CD14-positive monocyte (primary cell): Measurements from ENCODE around the gene LRFN3. TPM values are rescaled to one million over a fixed set of nuclear protein-coding genes. Genes with fewer than 3 reads are reported as not detected.

Source experiments
- DNase-seq, 3 donors: peaks; one replicate each; pipeline ENCODE4 v3.0.0-alpha.2; 2011 to 2022
- H2AFZ ChIP-seq: 2 replicates; pipeline ENCODE4 v1.6.0; 2012; ENCODE audit warnings: mild to moderate bottlenecking, low read depth, low read length, inconsistent platforms; ENCODE audit not compliant: insufficient read depth, poor library complexity, severe bottlenecking
- H3K27ac ChIP-seq, 2 donors: 1 replicate in 1 of 2; 2 replicates in 1 of 2; pipeline ENCODE4 v1.5.1; 2012 to 2013; ENCODE audit warnings: low read length in 2 of 2, control low read depth in 1 of 2, inconsistent platforms in 1 of 2, low read depth in 1 of 2, mild to moderate bottlenecking in 1 of 2
- H3K27me3 ChIP-seq, 2 donors: one replicate each; pipeline versions ENCODE4 v1.6.0 to v1.6.1; 2011 to 2013; ENCODE audit warnings: low read length in 2 of 2; ENCODE audit not compliant: control insufficient read depth in 2 of 2, insufficient read depth in 2 of 2
- H3K36me3 ChIP-seq, 2 donors: replicated peaks in 1 of 2; 1 replicate in 1 of 2; 2 replicates in 1 of 2; pipeline versions ENCODE4 v1.5.1 to v1.6.1; 2012 to 2013; ENCODE audit warnings: low read length in 2 of 2, control low read depth in 1 of 2, inconsistent platforms in 1 of 2, mild to moderate bottlenecking in 1 of 2; ENCODE audit not compliant: insufficient read depth in 2 of 2, control insufficient read depth in 1 of 2
- H3K4me1 ChIP-seq, 2 donors: 1 replicate in 1 of 2; 2 replicates in 1 of 2; pipeline versions ENCODE4 v1.5.1 to v1.6.1; 2012 to 2013; ENCODE audit warnings: low read length in 2 of 2, control low read depth in 1 of 2, inconsistent platforms in 1 of 2, mild to moderate bottlenecking in 1 of 2, moderate library complexity in 1 of 2; ENCODE audit not compliant: insufficient read depth in 2 of 2, control insufficient read depth in 1 of 2
- H3K4me2 ChIP-seq: replicated peaks from 2 replicates; pipeline ENCODE3; 2012; ENCODE audit warnings: low read length, moderate library complexity, mild to moderate bottlenecking; ENCODE audit not compliant: poor library complexity, severe bottlenecking; ENCODE audit errors: extremely low read depth
- H3K4me3 ChIP-seq, 3 experiments: fragments of 200-600 bp in 1 of 3; sonication (generic) in 1 of 3; replicated peaks in 1 of 3; 1 replicate in 2 of 3; 2 replicates in 1 of 3; pipeline ENCODE4 v1.5.1; 2011 to 2013; ENCODE audit warnings: low read length in 3 of 3, mild to moderate bottlenecking in 3 of 3, control low read depth in 2 of 3, low read depth in 2 of 3, inconsistent platforms in 1 of 3, moderate library complexity in 1 of 3
- H3K79me2 ChIP-seq: 2 replicates; pipeline ENCODE4 v1.6.0; 2012; ENCODE audit warnings: mild to moderate bottlenecking, control low read depth, inconsistent platforms, low read length, moderate library complexity; ENCODE audit not compliant: insufficient read depth
- H3K9ac ChIP-seq: 2 replicates; pipeline ENCODE4 v1.6.0; 2017; ENCODE audit warnings: low read length, mild to moderate bottlenecking; ENCODE audit not compliant: insufficient read depth, poor library complexity, severe bottlenecking
- H3K9me3 ChIP-seq, 2 donors: replicated peaks in 1 of 2; 1 replicate in 1 of 2; 2 replicates in 1 of 2; pipeline versions ENCODE4 v1.5.1 to v1.6.1; 2012 to 2013; ENCODE audit warnings: low read length in 2 of 2, control low read depth in 1 of 2; ENCODE audit not compliant: control insufficient read depth in 1 of 2, insufficient read depth in 1 of 2
- H4K20me1 ChIP-seq: 2 replicates; pipeline ENCODE4 v1.6.0; 2012; ENCODE audit warnings: mild to moderate bottlenecking, low read length, control low read depth, moderate library complexity; ENCODE audit not compliant: insufficient read depth
- H3K27ac Mint-ChIP-seq, 7 donors: one replicate each; pipeline ENCODE4 v1.8.0; 2020; ENCODE audit warnings: mild to moderate bottlenecking in 7 of 7, mixed read lengths in 7 of 7, moderate library complexity in 6 of 7, inconsistent platforms in 2 of 7
- H3K27me3 Mint-ChIP-seq, 3 donors: one replicate each; pipeline ENCODE4 v1.8.0; 2021 to 2022; ENCODE audit warnings: low read depth in 3 of 3, mild to moderate bottlenecking in 3 of 3, mixed read lengths in 3 of 3, moderate library complexity in 3 of 3, inconsistent platforms in 1 of 3
- H3K36me3 Mint-ChIP-seq, 2 donors: one replicate each; pipeline ENCODE4 v1.8.0; 2020; ENCODE audit warnings: mixed read lengths in 2 of 2, inconsistent platforms in 1 of 2, mild to moderate bottlenecking in 1 of 2
- H3K4me1 Mint-ChIP-seq: one replicate; pipeline ENCODE4 v1.8.0; 2020; ENCODE audit warnings: mild to moderate bottlenecking, mixed read lengths
- H3K4me3 Mint-ChIP-seq, 2 donors: one replicate each; pipeline ENCODE4 v1.8.0; 2020; ENCODE audit warnings: mild to moderate bottlenecking in 2 of 2, mixed read lengths in 2 of 2, moderate library complexity in 1 of 2
- H3K9me3 Mint-ChIP-seq, 7 donors: one replicate each; pipeline ENCODE4 v1.8.0; 2020 to 2022; ENCODE audit warnings: mixed read lengths in 7 of 7, mild to moderate bottlenecking in 6 of 7, moderate library complexity in 6 of 7, inconsistent platforms in 2 of 7
- WGBS: methylation state at CpG from one replicate; pipeline ENCODE4 v1.1.5; 2013; ENCODE audit warnings: missing lambda C conversion rate; ENCODE audit not compliant: insufficient coverage; 5-methylcytosine and 5-hydroxymethylcytosine counted together
- intact Hi-C, 2 donors: fragments of 100-400 bp; cut with micrococcal nuclease; formaldehyde crosslinking; loops; one replicate each; pipeline versions ENCODE4 v1.15.0 to v1.15.1; 2023
- polyA plus RNA-seq, 3 donors: library from polyadenylated mRNA; depleted of rRNA in 1 of 3; unstranded in 2 of 3; stranded (reverse) in 1 of 3; fragments of 300-500 nt in 2 of 3; fragments of >200 nt in 1 of 3; fragmentation: Illumina TruSeq in 2 of 3; gene quantifications; 1 replicate in 2 of 3; 2 replicates in 1 of 3; pipeline ENCODE4 v1.2.3, GENCODE V29; 2012 to 2021
- TF ChIP-seq, protein P1 (sequence below): fragments of 200-600 bp; IDR thresholded peaks from one replicate; pipeline ENCODE4 v1.8.0; 2022; ENCODE audit warnings: antibody characterized with exemption, mild to moderate bottlenecking

Gene LRFN3
- polyA plus RNA-seq, 3 donors: 0.04 TPM; not detected in 2

DNA sequence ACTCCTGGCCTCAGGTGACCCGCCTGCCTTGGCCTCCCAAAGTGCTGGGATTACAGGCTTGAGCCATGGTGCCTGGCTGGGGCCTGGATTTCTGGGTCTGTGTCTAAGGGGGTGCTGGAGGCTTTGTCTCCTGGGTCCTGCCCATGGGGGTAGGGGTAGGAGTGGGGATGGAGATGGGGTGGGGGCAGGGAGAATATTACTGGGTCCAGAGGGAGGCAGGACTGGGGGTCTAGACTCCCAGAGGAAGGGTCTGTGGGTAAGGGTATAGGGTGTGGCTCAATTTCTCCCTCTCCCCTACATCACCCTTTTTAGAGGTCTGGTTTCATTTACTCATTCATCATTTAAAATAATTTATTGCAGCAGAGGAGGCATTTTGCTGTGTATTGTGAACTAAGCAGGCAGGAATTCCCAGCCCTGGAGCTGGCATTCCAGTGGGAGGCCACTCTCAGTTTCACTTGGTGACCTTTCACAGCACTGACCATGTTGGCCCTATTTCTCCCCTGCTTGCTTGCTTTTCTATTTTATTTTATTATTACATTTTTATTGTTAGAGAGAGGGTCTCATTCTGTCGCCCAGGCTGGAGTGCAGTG is 35.0 kb upstream of the LRFN3 start:
- WGBS: 89% methylated on average over 1 of the region's 2 CpGs
- H3K4me3 Mint-ChIP-seq: peak overlapping the region; percentile 97 to 98
- intact Hi-C loops: loop anchor here (2.0 to 10.0 kb wide), 5 partner anchors 30 to 456 kb away; partner anchors contain the start of genes FFAR2 (in 1 of the 2), IGFLR1 (in 1 of the 2), LIN37 (in 1 of the 2) and OVOL3 (in 1 of the 2)
- H3K27ac Mint-ChIP-seq: peak overlapping the region; percentile 96 to 100 (median 100)
- peak overlapping the region; percentile 100 for H3K4me2 ChIP-seq
- H3K4me1 Mint-ChIP-seq: peaks cover 59% of the 10 kb centered on the region
- peak overlapping the region; percentile 80 to 99 (median 97) for H3K4me3 ChIP-seq
- H3K79me2 ChIP-seq: peaks cover 95% of the 10 kb centered on the region
- no peaks in the 10 kb centered on the region for H3K27me3 ChIP-seq
- H3K4me1 ChIP-seq: peaks cover 69 to 80% of the 10 kb centered on the region in 2 donors
- H2AFZ ChIP-seq: no peak overlapping the region
- peaks cover 40 to 43% of the 10 kb centered on the region in 2 donors for H3K36me3 Mint-ChIP-seq
- H3K9ac ChIP-seq: peak overlapping the region; percentile 84
- peaks cover 0 to 4% (median 0%) of the 10 kb centered on the region in 7 donors for H3K9me3 Mint-ChIP-seq
- H3K36me3 ChIP-seq: peaks cover 25 to 26% of the 10 kb centered on the region in 2 donors
- TF ChIP-seq, protein P1, sequence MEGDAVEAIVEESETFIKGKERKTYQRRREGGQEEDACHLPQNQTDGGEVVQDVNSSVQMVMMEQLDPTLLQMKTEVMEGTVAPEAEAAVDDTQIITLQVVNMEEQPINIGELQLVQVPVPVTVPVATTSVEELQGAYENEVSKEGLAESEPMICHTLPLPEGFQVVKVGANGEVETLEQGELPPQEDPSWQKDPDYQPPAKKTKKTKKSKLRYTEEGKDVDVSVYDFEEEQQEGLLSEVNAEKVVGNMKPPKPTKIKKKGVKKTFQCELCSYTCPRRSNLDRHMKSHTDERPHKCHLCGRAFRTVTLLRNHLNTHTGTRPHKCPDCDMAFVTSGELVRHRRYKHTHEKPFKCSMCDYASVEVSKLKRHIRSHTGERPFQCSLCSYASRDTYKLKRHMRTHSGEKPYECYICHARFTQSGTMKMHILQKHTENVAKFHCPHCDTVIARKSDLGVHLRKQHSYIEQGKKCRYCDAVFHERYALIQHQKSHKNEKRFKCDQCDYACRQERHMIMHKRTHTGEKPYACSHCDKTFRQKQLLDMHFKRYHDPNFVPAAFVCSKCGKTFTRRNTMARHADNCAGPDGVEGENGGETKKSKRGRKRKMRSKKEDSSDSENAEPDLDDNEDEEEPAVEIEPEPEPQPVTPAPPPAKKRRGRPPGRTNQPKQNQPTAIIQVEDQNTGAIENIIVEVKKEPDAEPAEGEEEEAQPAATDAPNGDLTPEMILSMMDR: no peak
- peak overlapping the region; percentile 95 to 98 for H3K27ac ChIP-seq
- H3K9me3 ChIP-seq: no peaks in the 10 kb centered on the region
- H3K27me3 Mint-ChIP-seq: peaks cover 0 to 10% (median 0%) of the 10 kb centered on the region in 3 donors
- no peak for DNase-seq
- peaks cover 35% of the 10 kb centered on the region for H4K20me1 ChIP-seq

DNA sequence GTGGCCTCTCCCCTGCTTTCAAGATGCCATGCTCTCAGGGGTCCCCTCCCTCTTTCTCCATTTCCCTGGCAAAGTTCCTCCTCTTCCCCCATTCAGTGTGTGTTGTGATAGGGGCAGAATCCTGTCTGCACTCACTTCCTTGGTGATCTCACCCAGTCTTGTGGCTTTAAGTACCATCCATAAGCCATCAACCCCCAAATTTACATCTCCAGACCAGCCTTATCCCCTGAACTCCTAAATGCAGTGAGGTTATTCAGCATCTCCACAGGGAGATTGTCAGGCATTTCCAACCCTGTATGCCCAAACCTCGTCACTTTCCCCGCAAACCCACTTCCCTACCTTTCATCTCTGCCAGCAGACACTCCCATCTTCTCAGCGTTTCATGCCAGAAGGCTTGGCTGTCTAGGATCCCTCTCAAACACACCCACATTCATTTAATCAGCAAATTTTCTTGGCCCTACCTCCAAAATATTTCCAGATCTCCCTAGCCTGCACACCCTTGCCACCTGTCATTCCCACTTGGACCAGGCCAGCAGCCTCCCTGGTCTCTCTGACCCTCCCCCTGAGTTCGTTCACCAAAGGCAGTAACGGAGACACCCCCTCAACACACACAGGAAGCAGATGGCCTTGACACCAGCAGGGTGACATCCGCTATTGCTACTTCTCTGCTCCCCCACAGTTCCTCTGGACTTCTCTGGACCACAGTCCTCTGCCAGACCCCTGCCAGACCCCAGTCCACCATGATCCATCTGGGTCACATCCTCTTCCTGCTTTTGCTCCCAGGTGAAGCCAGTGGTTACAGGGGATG is 34.1 kb upstream of the LRFN3 start, which contains the start of gene HCST:
HCST (plus strand) TSS at position 676 of the 808 bp plus-strand sequence; CDS start at position 741, 65 bp downstream.
- H3K9ac ChIP-seq: peak within 1 kb of the TSS; percentile 84
- intact Hi-C loops: loop anchor here (1.0 to 10.0 kb wide), 6 partner anchors 11 to 457 kb away; partner anchors contain the start of genes FFAR2 (in 1 of the 2), IGFLR1 (in 1 of the 2), LIN37 (in 1 of the 2) and OVOL3 (in 1 of the 2)
- H3K27me3 ChIP-seq: no peaks in the 10 kb centered on the region
- H2AFZ ChIP-seq: no peak within 1 kb of the TSS
- H3K4me2 ChIP-seq: peak within 1 kb of the TSS; percentile 100
- peaks cover 25 to 26% of the 10 kb centered on the region in 2 donors for H3K36me3 ChIP-seq
- H3K9me3 Mint-ChIP-seq: peaks cover 0 to 4% (median 0%) of the 10 kb centered on the region in 7 donors
- peaks cover 66% of the 10 kb centered on the region for H3K4me1 Mint-ChIP-seq
- no peaks in the 10 kb centered on the region for H3K9me3 ChIP-seq
- H3K4me3 Mint-ChIP-seq: peak within 1 kb of the TSS; percentile 97 to 98
- 0% methylated on average over 6 of the region's 6 CpGs for WGBS
- peak within 1 kb of the TSS; percentile 80 to 99 (median 97) for H3K4me3 ChIP-seq
- H3K36me3 Mint-ChIP-seq: peaks cover 40 to 43% of the 10 kb centered on the region in 2 donors
- H4K20me1 ChIP-seq: peaks cover 26% of the 10 kb centered on the region
- peak; percentile 49 to 65 (median 56) for DNase-seq
- peak within 1 kb of the TSS; percentile 96 to 100 (median 100) for H3K27ac Mint-ChIP-seq
- peaks cover 78 to 81% of the 10 kb centered on the region in 2 donors for H3K4me1 ChIP-seq
- TF ChIP-seq, protein P1: no peak
- H3K27ac ChIP-seq: peak within 1 kb of the TSS; percentile 95 to 98
- peaks cover 95% of the 10 kb centered on the region for H3K79me2 ChIP-seq
- peaks cover 0 to 10% (median 0%) of the 10 kb centered on the region in 3 donors for H3K27me3 Mint-ChIP-seq
